Activated CD4-positive, CD25-positive, alpha-beta regulatory T cell treated with anti-CD3 and anti-CD28 coated beads, Interleukin-2, amount 50 U/mL, for 24 hours (primary cell): ENCODE results near the gene WWTR1.

ENCODE experiments used
- ATAC-seq, 2 donors: fragments of 150-1000 bp; cut with Tn5 transposase; one replicate each; pipeline ENCODE4 v1.10.0; 2021; ENCODE audit warnings: mild to moderate bottlenecking in 1 of 2, moderate library complexity in 1 of 2

WWTR1 gene

GRCh38 chr3:149527531-149528339 is 130.1 kb downstream of the WWTR1 start:
- no peak for ATAC-seq

- ATAC-seq = no peak
Measured at GRCh38 chr3:149523512-149524299, 134.1 kb downstream of the WWTR1 start.

GRCh38 chr3:149519912-149520311 is 137.9 kb downstream of the WWTR1 start:
- ATAC-seq = no peak

GRCh38 chr3:149516920-149517319 is 140.9 kb downstream of the WWTR1 start:
- ATAC-seq = no peak

GRCh38 chr3:149515249-149515648 is 142.6 kb downstream of the WWTR1 start:
- ATAC-seq = no peak

- no peak for ATAC-seq
Measured at GRCh38 chr3:149514471-149514870, 143.4 kb downstream of the WWTR1 start.

- ATAC-seq = peak in 1 of 2 donors; percentile 35
Measured at GRCh38 chr3:149512073-149512782, 145.6 kb downstream of the WWTR1 start.

GRCh38 chr3:149511040-149511626 is 146.7 kb downstream of the WWTR1 start:
- no peak for ATAC-seq

- no peak for ATAC-seq
Measured at GRCh38 chr3:149510480-149510879, 147.3 kb downstream of the WWTR1 start.

- ATAC-seq = peak in 1 of 2 donors; percentile 12
Measured at GRCh38 chr3:149509526-149509925, 148.3 kb downstream of the WWTR1 start.

GRCh38 chr3:149507491-149508324 is 150.1 kb downstream of the WWTR1 start:
- peak; percentile 33 to 46 for ATAC-seq

GRCh38 chr3:149506965-149507364 is 150.9 kb downstream of the WWTR1 start:
- ATAC-seq = no peak

GRCh38 chr3:149506540-149506939 is 151.3 kb downstream of the WWTR1 start:
- ATAC-seq = no peak

- ATAC-seq = no peak
Measured at GRCh38 chr3:149502438-149502837, 155.4 kb downstream of the WWTR1 start.

GRCh38 chr3:149501524-149501923 is 156.3 kb downstream of the WWTR1 start:
- ATAC-seq = no peak

GRCh38 chr3:149497966-149498670 is 159.7 kb downstream of the WWTR1 start:
- no peak for ATAC-seq

GRCh38 chr3:149496891-149497290 is 160.9 kb downstream of the WWTR1 start:
- no peak for ATAC-seq

- ATAC-seq = no peak
Measured at GRCh38 chr3:149495581-149496125, 162.2 kb downstream of the WWTR1 start.

- peak in 1 of 2 donors; percentile 17 for ATAC-seq
Measured at GRCh38 chr3:149494759-149495580, 162.9 kb downstream of the WWTR1 start.
